ENCODE data around the gene NACA2.

- TF ChIP-seq CTCF (conservative IDR thresholded peaks at IDR 0.05; ENCODE audit: low read depth, low read length) (no peak), EZH2 (IDR thresholded peaks at IDR 0.05; ENCODE audit: low read length, unreplicated experiment) (no peak), EZH2phosphoT487 (IDR thresholded peaks at IDR 0.05; ENCODE audit: borderline replicate concordance, low read length) (no peak)
Observed at GRCh38 chr17:61579347-61579746, 11.7 kb downstream of the NACA2 start.
